Bone marrow (tissue), 2 donors: ENCODE data around the gene RB1.
"Not testable (repeated sequence)": the region's sequence is repeated elsewhere in the genome, so short reads cannot be mapped to it uniquely, and the experiment has no call there.

ENCODE experiments used
- DNase-seq, 2 donors: peaks; one replicate each; lab custom pipeline; 2025; lab: John Stamatoyannopoulos, UW

The RB1 gene

GRCh38 chr13:48297131-48297786 is 6.3 kb upstream of the RB1 start:
- no peak for DNase-seq

- DNase-seq = no peak
These were observed 4.0 kb upstream of the RB1 start for GRCh38 chr13:48299591-48299990.

GRCh38 chr13:48302871-48303358 is 636 bp upstream of the RB1 start:
- DNase-seq = peak in 1 of 2 donors; percentile 49

- peak; percentile 28 to 58 for DNase-seq
These were observed 759 bp downstream of the RB1 start for GRCh38 chr13:48304143-48304876.

GRCh38 chr13:48311223-48311622 is 7.7 kb downstream of the RB1 start:
- DNase-seq = no peak

GRCh38 chr13:48315969-48316650 is 12.6 kb downstream of the RB1 start:
- no peak for DNase-seq

- DNase-seq = no peak
These were observed 13.4 kb downstream of the RB1 start for GRCh38 chr13:48316826-48317510.

GRCh38 chr13:48317511-48318376 is 14.2 kb downstream of the RB1 start:
- DNase-seq = no peak

GRCh38 chr13:48318377-48318811 is 14.8 kb downstream of the RB1 start:
- DNase-seq = no peak

- DNase-seq = no peak
These were observed 15.4 kb downstream of the RB1 start for GRCh38 chr13:48318821-48319511.

- DNase-seq = no peak
These were observed 16.2 kb downstream of the RB1 start for GRCh38 chr13:48319531-48320398.

GRCh38 chr13:48320399-48320790 is 16.8 kb downstream of the RB1 start:
- DNase-seq = no peak

- no peak for DNase-seq
These were observed 17.4 kb downstream of the RB1 start for GRCh38 chr13:48320891-48321510.

GRCh38 chr13:48322294-48322693 is 18.7 kb downstream of the RB1 start:
- no peak for DNase-seq

GRCh38 chr13:48333976-48334375 is 30.4 kb downstream of the RB1 start:
- DNase-seq = no peak

GRCh38 chr13:48334534-48335127 is 31.1 kb downstream of the RB1 start:
- DNase-seq = peak in 1 of 2 donors; percentile 59

GRCh38 chr13:48339198-48339597 is 35.6 kb downstream of the RB1 start:
- DNase-seq = not testable (repeated sequence)

GRCh38 chr13:48344264-48344663 is 40.7 kb downstream of the RB1 start:
- no peak for DNase-seq

GRCh38 chr13:48346583-48346982 is 43.0 kb downstream of the RB1 start:
- DNase-seq = no peak
